RCC 7860 (cell line): ENCODE measurements around the gene MYH13.

Experiments
- DNase-seq: peaks from one replicate; pipeline ENCODE4 v3.0.0-alpha.2; 2015; ENCODE audit warnings: low spot score
- FAIRE-seq: peaks from 2 replicates; lab custom pipeline; 2012; peaks lifted over from hg19 to GRCh38; lab: Jason Lieb, UNC

MYH13 gene

GRCh38 chr17:10262451-10262850, 110.4 kb downstream of the MYH13 start:
- DNase-seq = no peak
- FAIRE-seq = no peak

GRCh38 chr17:10261098-10261497, 111.7 kb downstream of the MYH13 start:
- DNase-seq = no peak
- no peak for FAIRE-seq

GRCh38 chr17:10251212-10251948, 121.4 kb downstream of the MYH13 start:
- FAIRE-seq = no peak
- DNase-seq = no peak
